HL-60/S4 treated with retinoic acid at 250 ng/mL for 4 days and 3 days (cell line): ENCODE results near the gene APBA1.

Experiments used
- in situ Hi-C: fragments of 300-500 bp; cut with MboI; formaldehyde crosslinking; loops from 2 replicates; pipeline ENCODE4 v1.7.0; 2022; ENCODE audit warnings: low sequenced_read_pairs

APBA1 gene

GRCh38 chr9:69580582-69581214 lies 91.5 kb downstream of the APBA1 start:
- in situ Hi-C loops = no loop called here

GRCh38 chr9:69579760-69580581 lies 92.2 kb downstream of the APBA1 start:
- in situ Hi-C loops = no loop called here

- in situ Hi-C loops = no loop called here
Observed at GRCh38 chr9:69579032-69579758, 93.0 kb downstream of the APBA1 start.

GRCh38 chr9:69578026-69578425 lies 94.1 kb downstream of the APBA1 start:
- in situ Hi-C loops = no loop called here

GRCh38 chr9:69577123-69577522 lies 95.0 kb downstream of the APBA1 start:
- in situ Hi-C loops = no loop called here

- in situ Hi-C loops = no loop called here
Observed at GRCh38 chr9:69574057-69574456, 98.1 kb downstream of the APBA1 start.

- in situ Hi-C loops = no loop called here
Observed at GRCh38 chr9:69573651-69574050, 98.5 kb downstream of the APBA1 start.

GRCh38 chr9:69572611-69573010 lies 99.6 kb downstream of the APBA1 start:
- in situ Hi-C loops = no loop called here

GRCh38 chr9:69571032-69571431 lies 101.1 kb downstream of the APBA1 start:
- in situ Hi-C loops = no loop called here

GRCh38 chr9:69569738-69570451 lies 102.3 kb downstream of the APBA1 start:
- in situ Hi-C loops = no loop called here

GRCh38 chr9:69564557-69564956 lies 107.6 kb downstream of the APBA1 start:
- in situ Hi-C loops = no loop called here

GRCh38 chr9:69559126-69559525 lies 113.0 kb downstream of the APBA1 start:
- in situ Hi-C loops = no loop called here

GRCh38 chr9:69556707-69557106 lies 115.5 kb downstream of the APBA1 start:
- in situ Hi-C loops = no loop called here

GRCh38 chr9:69555802-69556201 lies 116.4 kb downstream of the APBA1 start:
- in situ Hi-C loops = no loop called here

- in situ Hi-C loops = no loop called here
Observed at GRCh38 chr9:69554945-69555344, 117.2 kb downstream of the APBA1 start.

GRCh38 chr9:69549310-69550202 lies 122.6 kb downstream of the APBA1 start:
- in situ Hi-C loops = no loop called here

- in situ Hi-C loops = no loop called here
Observed at GRCh38 chr9:69548681-69549080, 123.5 kb downstream of the APBA1 start.

- in situ Hi-C loops = no loop called here
Observed at GRCh38 chr9:69546265-69546664, 125.9 kb downstream of the APBA1 start.

GRCh38 chr9:69542942-69543704 lies 129.0 kb downstream of the APBA1 start:
- in situ Hi-C loops = no loop called here
